Body of pancreas (tissue), 4 donors: ENCODE measurements around the gene SIL1. TPM values are rescaled to one million over a fixed set of nuclear protein-coding genes. Genes with fewer than 3 reads are reported as not detected.

ENCODE experiments used
- ATAC-seq: fragments of 150-250 bp; one replicate; pipeline ENCODE4 v1.9.1; 2016
- DNase-seq, 4 donors: peaks; one replicate each; pipeline ENCODE4 v3.0.0-alpha.2; 2019
- H3K27ac ChIP-seq, 4 donors: fragments of 200-600 bp; sonication (generic); 1 replicate in 3 of 4; 2 replicates in 1 of 4; pipeline versions ENCODE4 v1.5.1 to v1.6.1; 2016 to 2019; ENCODE audit warnings: mild to moderate bottlenecking in 1 of 4, mixed read lengths in 1 of 4, moderate library complexity in 1 of 4
- H3K27me3 ChIP-seq, 2 donors: fragments of 200-600 bp; sonication (generic); one replicate each; pipeline ENCODE4 v1.6.0; 2016; ENCODE audit warnings: mild to moderate bottlenecking in 1 of 2
- H3K36me3 ChIP-seq, 2 donors: fragments of 200-600 bp; sonication (generic); replicated peaks in 1 of 2; 2 replicates each; pipeline ENCODE4 v1.5.1; 2016; ENCODE audit warnings: low read depth in 2 of 2; ENCODE audit not compliant: insufficient read depth in 1 of 2
- H3K4me1 ChIP-seq: fragments of 200-600 bp; sonication (generic); one replicate; pipeline ENCODE4 v1.6.0; 2016
- H3K4me3 ChIP-seq, 2 donors: fragments of 200-600 bp; sonication (generic); 1 replicate in 1 of 2; 2 replicates in 1 of 2; pipeline ENCODE4 v1.5.1; 2016 to 2019
- H3K9me3 ChIP-seq, 3 donors: fragments of 200-600 bp; sonication (generic); 1 replicate in 2 of 3; 2 replicates in 1 of 3; pipeline ENCODE4 v1.5.1; 2016
- POLR2A ChIP-seq, 3 donors: fragments of 450-650 bp; IDR thresholded peaks; one replicate each; pipeline ENCODE4 v1.6.1; 2016; ENCODE audit warnings: antibody characterized with exemption in 3 of 3, mild to moderate bottlenecking in 2 of 3
- WGBS, 2 donors: methylation state at CpG; one replicate each; pipeline ENCODE4 v1.1.5; 2017; 5-methylcytosine and 5-hydroxymethylcytosine counted together
- intact Hi-C: fragments of 100-400 bp; cut with DNase I; formaldehyde crosslinking; loops from one replicate; pipeline ENCODE4 v1.15.1; 2023
- total RNA-seq, 2 donors: library from RNA; depleted of rRNA; stranded (reverse); fragments of >200 nt; gene quantifications; one replicate each; pipeline ENCODE4 v1.1.0, GENCODE V29; 2016
- TF ChIP-seq, protein P1 (sequence below), 7 experiments: fragments of 450-650 bp in 4 of 7; fragments of 200-600 bp in 3 of 7; sonication (generic) in 3 of 7; IDR thresholded peaks; one replicate each; pipeline ENCODE4 v1.5.1; 2016 to 2019; ENCODE audit warnings: antibody characterized with exemption in 7 of 7

The SIL1 gene
- total RNA-seq, 2 donors from 2014 or later = 57.6 to 124 TPM

GRCh38 chr5:139124774-139125520 lies 73.2 kb downstream of the SIL1 start:
- peaks cover 15% of the 10 kb centered on the region for H3K4me1 ChIP-seq
- H3K4me3 ChIP-seq = no peak overlapping the region
- no peaks in the 10 kb centered on the region for H3K27me3 ChIP-seq
- peaks cover 0 to 10% of the 10 kb centered on the region in 2 donors for H3K36me3 ChIP-seq
- intact Hi-C loops = no loop called here
- ATAC-seq (no peak), DNase-seq (no peak)
- no peak overlapping the region for H3K27ac ChIP-seq
- TF ChIP-seq, protein P1, sequence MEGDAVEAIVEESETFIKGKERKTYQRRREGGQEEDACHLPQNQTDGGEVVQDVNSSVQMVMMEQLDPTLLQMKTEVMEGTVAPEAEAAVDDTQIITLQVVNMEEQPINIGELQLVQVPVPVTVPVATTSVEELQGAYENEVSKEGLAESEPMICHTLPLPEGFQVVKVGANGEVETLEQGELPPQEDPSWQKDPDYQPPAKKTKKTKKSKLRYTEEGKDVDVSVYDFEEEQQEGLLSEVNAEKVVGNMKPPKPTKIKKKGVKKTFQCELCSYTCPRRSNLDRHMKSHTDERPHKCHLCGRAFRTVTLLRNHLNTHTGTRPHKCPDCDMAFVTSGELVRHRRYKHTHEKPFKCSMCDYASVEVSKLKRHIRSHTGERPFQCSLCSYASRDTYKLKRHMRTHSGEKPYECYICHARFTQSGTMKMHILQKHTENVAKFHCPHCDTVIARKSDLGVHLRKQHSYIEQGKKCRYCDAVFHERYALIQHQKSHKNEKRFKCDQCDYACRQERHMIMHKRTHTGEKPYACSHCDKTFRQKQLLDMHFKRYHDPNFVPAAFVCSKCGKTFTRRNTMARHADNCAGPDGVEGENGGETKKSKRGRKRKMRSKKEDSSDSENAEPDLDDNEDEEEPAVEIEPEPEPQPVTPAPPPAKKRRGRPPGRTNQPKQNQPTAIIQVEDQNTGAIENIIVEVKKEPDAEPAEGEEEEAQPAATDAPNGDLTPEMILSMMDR (IDR thresholded peaks at IDR 0.05) = no peak
- no peak for TF ChIP-seq POLR2A (IDR thresholded peaks at IDR 0.05)
- no peaks in the 10 kb centered on the region for H3K9me3 ChIP-seq
- 83 to 91% methylated on average over 8 of the region's 8 CpGs for WGBS, 2 donors

- intact Hi-C loops = no loop called here
- ATAC-seq = no peak
These were observed 77.0 kb downstream of the SIL1 start for GRCh38 chr5:139121120-139121519.

GRCh38 chr5:139120521-139120920 lies 77.6 kb downstream of the SIL1 start:
- H3K9me3 ChIP-seq = no peaks in the 10 kb centered on the region
- H3K4me1 ChIP-seq = no peaks in the 10 kb centered on the region
- ATAC-seq (no peak), DNase-seq (no peak)
- H3K4me3 ChIP-seq = no peak overlapping the region
- intact Hi-C loops = no loop called here
- WGBS, 2 donors = 81 to 90% methylated on average over 4 of the region's 4 CpGs
- no peak overlapping the region for H3K27ac ChIP-seq
- H3K27me3 ChIP-seq = no peaks in the 10 kb centered on the region
- H3K36me3 ChIP-seq = peaks cover 0 to 16% of the 10 kb centered on the region in 2 donors
- TF ChIP-seq, protein P1 (IDR thresholded peaks at IDR 0.05) = no peak
- no peak for TF ChIP-seq POLR2A (IDR thresholded peaks at IDR 0.05)

More at GRCh38 chr5:139121120-139121519, 77.0 kb downstream of the SIL1 start:
- TF ChIP-seq, protein P1 (IDR thresholded peaks at IDR 0.05) = no peak
- no peak for TF ChIP-seq POLR2A (IDR thresholded peaks at IDR 0.05)
- Histone ChIP-seq H3K27me3 (no peaks in the 10 kb centered on the region), H3K4me1 (no peaks in the 10 kb centered on the region), H3K9me3 (no peaks in the 10 kb centered on the region), H3K27ac (no peak overlapping the region), H3K36me3 (peaks cover 0 to 16% of the 10 kb centered on the region in 2 donors), H3K4me3 (no peak overlapping the region)
- WGBS, 2 donors = 56 to 58% methylated on average over 5 of the region's 5 CpGs
- no peak for DNase-seq

GRCh38 chr5:139118804-139119203 lies 79.4 kb downstream of the SIL1 start:
- Histone ChIP-seq H3K9me3 (no peaks in the 10 kb centered on the region), H3K4me1 (no peaks in the 10 kb centered on the region), H3K36me3 (peaks cover 0 to 16% of the 10 kb centered on the region in 2 donors), H3K4me3 (no peak overlapping the region), H3K27me3 (no peaks in the 10 kb centered on the region), H3K27ac (no peak overlapping the region)
- no peak for DNase-seq
- 97 to 100% methylated on average over 1 to 2 of the region's 2 CpGs for WGBS, 2 donors
- TF ChIP-seq, protein P1 (IDR thresholded peaks at IDR 0.05) = no peak
- ATAC-seq = no peak
- intact Hi-C loops = no loop called here
